Tibial nerve (tissue), 4 donors: Measurements from ENCODE around the gene PHAF1. TPM values are rescaled to one million over a fixed set of nuclear protein-coding genes. Genes with fewer than 3 reads are reported as not detected.

Experiments
- DNase-seq, 2 donors: peaks; one replicate each; pipeline ENCODE4 v3.0.0-alpha.2; 2019; ENCODE audit warnings: low spot score in 2 of 2
- H3K27ac ChIP-seq, 4 donors: fragments of 200-600 bp; sonication (generic) in 3 of 4; one replicate each; pipeline ENCODE4 v1.5.1; 2017 to 2019; ENCODE audit warnings: mild to moderate bottlenecking in 1 of 4
- H3K27me3 ChIP-seq, 2 donors: fragments of 200-600 bp; sonication (generic) in 1 of 2; one replicate each; pipeline versions ENCODE4 v1.5.1 to v1.6.0; 2017 to 2019
- H3K36me3 ChIP-seq, 3 donors: fragments of 200-600 bp; sonication (generic); one replicate each; pipeline ENCODE4 v1.5.1; 2018 to 2019
- H3K4me1 ChIP-seq, 4 donors: fragments of 200-600 bp; sonication (generic) in 3 of 4; one replicate each; pipeline ENCODE4 v1.5.1; 2017 to 2019
- H3K4me3 ChIP-seq, 4 donors: fragments of 200-600 bp; sonication (generic) in 3 of 4; one replicate each; pipeline ENCODE4 v1.5.1; 2017 to 2019; ENCODE audit warnings: mild to moderate bottlenecking in 1 of 4, moderate library complexity in 1 of 4
- H3K9me3 ChIP-seq, 4 donors: fragments of 200-600 bp; sonication (generic) in 3 of 4; one replicate each; pipeline ENCODE4 v1.5.1; 2017 to 2019
- EP300 ChIP-seq, 2 donors: sonication (generic); formaldehyde crosslinking; IDR thresholded peaks; one replicate each; pipeline ENCODE4 v1.6.1; 2017; ENCODE audit warnings: antibody characterized with exemption in 2 of 2, mild to moderate bottlenecking in 1 of 2
- POLR2A ChIP-seq, 2 donors: fragments of 450-650 bp; IDR thresholded peaks; one replicate each; pipeline ENCODE4 v1.6.1; 2017; ENCODE audit warnings: antibody characterized with exemption in 2 of 2, mild to moderate bottlenecking in 2 of 2, moderate library complexity in 2 of 2
- WGBS, 2 donors: methylation state at CpG; one replicate each; pipeline ENCODE4 v1.1.5; 2018; 5-methylcytosine and 5-hydroxymethylcytosine counted together
- total RNA-seq, 4 donors: library from RNA; depleted of rRNA; stranded (reverse); fragments of >200 nt; gene quantifications; one replicate each; pipeline ENCODE4 v1.1.0, GENCODE V29; 2016
- TF ChIP-seq, protein P1 (sequence below), 5 experiments: fragments of 200-600 bp in 3 of 5; fragments of 450-650 bp in 2 of 5; sonication (generic) in 3 of 5; IDR thresholded peaks; one replicate each; pipeline ENCODE4 v1.5.1; 2016 to 2019; ENCODE audit warnings: antibody characterized with exemption in 5 of 5, mild to moderate bottlenecking in 3 of 5, moderate library complexity in 2 of 5

Gene PHAF1
- total RNA-seq, 4 donors from 2014 or later: 22.2 to 34.5 (median 28.1) TPM

DNA sequence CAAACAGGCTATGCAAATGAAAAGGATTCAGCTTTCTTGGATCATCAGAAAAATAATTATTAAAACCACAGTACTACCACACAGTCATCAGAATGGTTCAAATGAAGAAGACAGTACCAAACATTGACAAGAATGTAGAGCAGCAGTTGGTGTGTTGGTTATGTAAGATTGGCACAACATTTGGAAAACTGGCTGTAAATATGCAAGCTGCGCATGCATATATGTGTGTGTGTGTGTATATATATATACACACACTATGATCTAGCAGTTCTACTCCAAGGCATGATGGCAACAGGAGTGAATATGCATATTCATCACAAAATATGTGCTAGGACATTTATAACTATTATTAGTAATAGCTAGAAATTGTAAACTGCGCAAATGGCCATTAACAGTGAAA is 34.4 kb upstream of the PHAF1 start:
- WGBS, 2 donors: 94% methylated on average over 2 of the region's 2 CpGs
- H3K4me1 ChIP-seq: peaks cover 0 to 6% (median 0%) of the 10 kb centered on the region in 4 donors
- H3K27me3 ChIP-seq: no peaks in the 10 kb centered on the region
- no peak overlapping the region for H3K4me3 ChIP-seq
- H3K9me3 ChIP-seq: no peaks in the 10 kb centered on the region
- no peak for DNase-seq
- TF ChIP-seq, protein P1, sequence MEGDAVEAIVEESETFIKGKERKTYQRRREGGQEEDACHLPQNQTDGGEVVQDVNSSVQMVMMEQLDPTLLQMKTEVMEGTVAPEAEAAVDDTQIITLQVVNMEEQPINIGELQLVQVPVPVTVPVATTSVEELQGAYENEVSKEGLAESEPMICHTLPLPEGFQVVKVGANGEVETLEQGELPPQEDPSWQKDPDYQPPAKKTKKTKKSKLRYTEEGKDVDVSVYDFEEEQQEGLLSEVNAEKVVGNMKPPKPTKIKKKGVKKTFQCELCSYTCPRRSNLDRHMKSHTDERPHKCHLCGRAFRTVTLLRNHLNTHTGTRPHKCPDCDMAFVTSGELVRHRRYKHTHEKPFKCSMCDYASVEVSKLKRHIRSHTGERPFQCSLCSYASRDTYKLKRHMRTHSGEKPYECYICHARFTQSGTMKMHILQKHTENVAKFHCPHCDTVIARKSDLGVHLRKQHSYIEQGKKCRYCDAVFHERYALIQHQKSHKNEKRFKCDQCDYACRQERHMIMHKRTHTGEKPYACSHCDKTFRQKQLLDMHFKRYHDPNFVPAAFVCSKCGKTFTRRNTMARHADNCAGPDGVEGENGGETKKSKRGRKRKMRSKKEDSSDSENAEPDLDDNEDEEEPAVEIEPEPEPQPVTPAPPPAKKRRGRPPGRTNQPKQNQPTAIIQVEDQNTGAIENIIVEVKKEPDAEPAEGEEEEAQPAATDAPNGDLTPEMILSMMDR (IDR thresholded peaks at IDR 0.05): no peak
- TF ChIP-seq POLR2A (IDR thresholded peaks at IDR 0.05): no peak
- no peak for TF ChIP-seq EP300 (IDR thresholded peaks at IDR 0.05)
- H3K27ac ChIP-seq: no peak overlapping the region
- peaks cover 0 to 52% (median 0%) of the 10 kb centered on the region in 3 donors for H3K36me3 ChIP-seq

DNA sequence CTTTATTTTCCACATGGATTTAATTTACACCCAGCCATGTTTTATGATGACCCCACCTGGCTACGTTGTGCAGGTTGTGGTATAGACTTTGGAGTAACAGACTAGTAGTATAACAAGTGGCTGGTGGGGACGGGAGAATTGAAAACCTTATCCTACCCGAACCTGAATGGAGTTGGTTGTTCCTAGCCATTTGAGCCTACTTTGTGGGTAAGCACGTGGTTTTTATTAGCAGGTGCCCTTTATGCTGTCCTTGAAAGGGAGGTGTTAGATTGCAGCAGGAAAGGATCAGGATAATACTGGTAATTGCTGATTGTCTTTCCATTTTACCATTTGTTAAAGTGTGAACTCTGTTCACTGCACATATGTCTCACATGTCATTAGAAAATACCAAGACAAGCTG is 31.9 kb upstream of the PHAF1 start:
- Histone ChIP-seq H3K27me3 (no peaks in the 10 kb centered on the region), H3K4me1 (no peaks in the 10 kb centered on the region), H3K36me3 (peaks cover 0 to 46% (median 0%) of the 10 kb centered on the region in 3 donors), H3K4me3 (no peak overlapping the region), H3K9me3 (no peaks in the 10 kb centered on the region), H3K27ac (no peak overlapping the region)
- WGBS, 2 donors: 74 to 77% methylated on average over 4 of the region's 4 CpGs
- no peak for DNase-seq
- TF ChIP-seq POLR2A (IDR thresholded peaks at IDR 0.05): no peak
- TF ChIP-seq EP300 (IDR thresholded peaks at IDR 0.05): no peak
- TF ChIP-seq, protein P1 (IDR thresholded peaks at IDR 0.05): no peak

DNA sequence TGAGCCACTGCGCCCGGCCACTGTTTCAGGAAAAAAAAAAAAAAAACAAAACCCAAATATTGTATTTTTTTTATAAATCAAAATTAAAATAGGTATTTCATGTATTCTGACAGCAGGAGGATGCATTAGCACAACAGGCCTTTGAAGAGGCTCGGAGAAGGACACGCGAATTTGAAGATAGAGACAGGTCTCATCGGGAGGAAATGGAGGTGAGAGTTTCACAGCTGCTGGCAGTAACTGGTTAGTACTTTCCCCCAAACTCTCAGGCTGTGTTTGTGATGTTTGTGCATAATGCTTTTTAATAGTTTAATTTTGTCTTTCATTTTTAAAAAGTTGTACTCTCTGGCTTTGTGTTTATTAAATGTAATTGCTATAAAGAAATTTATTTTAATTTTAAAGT is 27.6 kb upstream of the PHAF1 start:
- Histone ChIP-seq H3K4me1 (peaks cover 0 to 10% (median 0%) of the 10 kb centered on the region in 4 donors), H3K27ac (no peak overlapping the region), H3K27me3 (no peaks in the 10 kb centered on the region), H3K36me3 (peaks cover 0 to 37% (median 0%) of the 10 kb centered on the region in 3 donors), H3K9me3 (no peaks in the 10 kb centered on the region), H3K4me3 (no peak overlapping the region)
- no peak for DNase-seq
- no peak for TF ChIP-seq EP300 (IDR thresholded peaks at IDR 0.05)
- TF ChIP-seq POLR2A (IDR thresholded peaks at IDR 0.05): no peak
- TF ChIP-seq, protein P1 (IDR thresholded peaks at IDR 0.05): no peak
- 92% methylated on average over 6 of the region's 6 CpGs for WGBS, 2 donors

GRCh38 chr16:67082891-67083290 is 26.9 kb upstream of the PHAF1 start:
- no peak overlapping the region for H3K27ac ChIP-seq
- peaks cover 0 to 33% (median 0%) of the 10 kb centered on the region in 3 donors for H3K36me3 ChIP-seq
- TF ChIP-seq EP300 (IDR thresholded peaks at IDR 0.05) (no peak), POLR2A (IDR thresholded peaks at IDR 0.05) (no peak)
- TF ChIP-seq, protein P1 (IDR thresholded peaks at IDR 0.05): no peak
- peaks cover 0 to 13% (median 0%) of the 10 kb centered on the region in 4 donors for H3K4me1 ChIP-seq
- no peaks in the 10 kb centered on the region for H3K9me3 ChIP-seq
- H3K4me3 ChIP-seq: no peak overlapping the region
- DNase-seq: no peak
- no peaks in the 10 kb centered on the region for H3K27me3 ChIP-seq
- 90 to 94% methylated on average over 1 of the region's 1 CpG for WGBS, 2 donors

DNA sequence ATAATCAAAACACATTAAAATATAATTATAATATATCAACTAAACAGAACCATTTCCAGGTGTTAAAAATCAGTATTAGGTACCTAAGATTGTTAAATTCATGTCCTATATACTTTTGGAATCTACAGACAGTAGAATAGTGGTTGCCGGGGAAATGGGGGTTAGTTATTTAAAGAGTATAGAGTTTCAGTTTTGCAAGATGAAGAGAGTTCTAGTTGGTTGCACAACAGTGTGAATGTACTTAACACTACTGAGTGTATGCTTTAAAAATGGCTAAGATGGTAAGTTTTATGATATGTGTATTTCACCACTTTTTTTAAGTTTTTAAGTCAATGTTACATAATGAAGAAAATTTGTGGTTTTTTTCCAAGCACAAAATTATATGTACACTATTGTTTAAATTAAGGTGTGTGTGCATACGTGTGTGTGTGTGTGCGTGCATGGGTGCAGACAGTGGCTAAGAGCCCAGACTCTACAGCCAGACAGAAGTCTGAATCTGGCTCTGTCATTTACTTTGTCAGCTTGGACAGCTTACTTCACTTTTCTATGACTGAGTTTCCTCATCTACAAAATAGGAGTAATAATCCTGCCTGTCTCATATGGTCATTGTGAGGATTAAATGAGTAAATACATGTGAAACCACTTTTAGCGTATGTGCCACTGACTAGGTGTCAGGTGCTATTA is 25.3 kb upstream of the PHAF1 start:
- no peak for DNase-seq
- 90 to 96% methylated on average over 4 of the region's 4 CpGs for WGBS, 2 donors
- TF ChIP-seq POLR2A (IDR thresholded peaks at IDR 0.05) (no peak), EP300 (IDR thresholded peaks at IDR 0.05) (no peak)
- TF ChIP-seq, protein P1 (IDR thresholded peaks at IDR 0.05): no peak

More for the DNA sequence above, 25.3 kb upstream of the PHAF1 start:
- H3K4me1 ChIP-seq: peaks cover 0 to 27% (median 2%) of the 10 kb centered on the region in 4 donors
- H3K4me3 ChIP-seq: no peak overlapping the region
- no peaks in the 10 kb centered on the region for H3K9me3 ChIP-seq
- H3K27ac ChIP-seq: no peak overlapping the region
- H3K27me3 ChIP-seq: no peaks in the 10 kb centered on the region
- H3K36me3 ChIP-seq: peaks cover 0 to 26% (median 0%) of the 10 kb centered on the region in 3 donors
